ENCODE results near the gene GRM7. TPM values are rescaled to one million over a fixed set of nuclear protein-coding genes. Genes with fewer than 3 reads are reported as not detected.

The GRM7 gene
- total and polyA plus RNA-seq, 2 donors (not counting 1 experiment from before 2014, with no cell fraction given) = not detected

DNA sequence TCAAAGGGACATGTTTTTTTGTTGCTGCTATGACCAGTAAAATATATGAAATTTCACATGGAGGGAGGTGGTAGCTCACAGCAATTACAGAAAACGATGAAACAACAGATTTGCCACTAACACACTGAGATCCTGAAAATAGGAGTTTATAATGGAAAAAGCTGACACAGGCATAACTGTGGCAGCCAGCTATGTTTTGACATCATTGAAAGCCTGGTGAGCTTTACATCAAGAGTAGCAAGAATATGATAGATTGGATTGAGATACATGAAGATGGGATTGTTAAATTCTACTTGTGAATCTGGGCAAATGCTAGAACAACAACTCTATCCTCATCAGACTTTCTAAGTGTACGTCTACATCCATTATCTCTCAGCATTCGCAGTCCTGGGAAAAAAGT lies 760.7 kb downstream of the GRM7 start:
- intact Hi-C loops (cut with micrococcal nuclease) = no loop called here
- TF ChIP-seq EZH2 (IDR thresholded peaks at IDR 0.05; ENCODE audit: borderline replicate concordance, insufficient read depth, low read depth, low read length, poor library complexity, severe bottlenecking) (no peak), CTCF (IDR thresholded peaks at IDR 0.05) (no peak)
- no peak overlapping the region for H3K27ac Mint-ChIP-seq
- Histone ChIP-seq H3K9me3 (ENCODE audit: control extremely low read depth in 1 of 3, control insufficient read depth in 2 of 3, insufficient read depth in 1 of 3, low read length in 2 of 3) (peaks cover 0 to 2% (median 1%) of the 10 kb centered on the region in 3 donors), H3K9ac (ENCODE audit: low read length) (no peak overlapping the region), H3K4me2 (replicated peaks; ENCODE audit: low read depth, low read length, poor library complexity, severe bottlenecking) (no peak overlapping the region), H3K27me3 (replicated peaks in 1 of 4; ENCODE audit: control extremely low read depth in 1 of 4, control insufficient read depth in 3 of 4, insufficient read depth in 4 of 4, low read length in 3 of 4) (no peaks in the 10 kb centered on the region), H3K79me2 (ENCODE audit: control insufficient read depth, insufficient read depth, low read length) (no peaks in the 10 kb centered on the region), H4K20me1 (ENCODE audit: control insufficient read depth, insufficient read depth, low read length, poor library complexity, severe bottlenecking) (no peaks in the 10 kb centered on the region), H2AFZ (ENCODE audit: insufficient read depth, low read depth, low read length, poor library complexity, severe bottlenecking) (no peak overlapping the region), H3K4me1 (ENCODE audit: control insufficient read depth in 2 of 2, insufficient read depth in 2 of 2, low read length in 2 of 2) (no peaks in the 10 kb centered on the region), H3K27ac (ENCODE audit: low read length in 2 of 2) (no peak overlapping the region), H3K4me3 (ENCODE audit: control extremely low read depth in 1 of 5, extremely low read depth in 1 of 5, insufficient read depth in 1 of 5, low read depth in 2 of 5, low read length in 4 of 5) (no peak overlapping the region), H3K36me3 (replicated peaks in 1 of 2; ENCODE audit: control extremely low read depth in 1 of 2, control insufficient read depth in 1 of 2, extremely low read depth in 1 of 2, insufficient read depth in 2 of 2, low read length in 1 of 2) (no peaks in the 10 kb centered on the region)
- H3K4me1 Mint-ChIP-seq = no peaks in the 10 kb centered on the region
- no peaks in the 10 kb centered on the region for H3K27me3 Mint-ChIP-seq
- H3K4me3 Mint-ChIP-seq = no peak overlapping the region
- no peak for ATAC-seq (ENCODE audit: low read depth)
- ChIA-PET CTCF (no interaction called here), POLR2A (no interaction called here)
- peaks cover 2% of the 10 kb centered on the region for H3K9me3 Mint-ChIP-seq (ENCODE audit: insufficient read depth)
- 79% methylated on average over 2 of the region's 3 CpGs for WGBS (ENCODE audit: insufficient coverage)
- DNase-seq = no peak

- CTCF ChIA-PET = no interaction called here
- POLR2A ChIA-PET = no interaction called here
- WGBS (ENCODE audit: insufficient coverage) = 92% methylated on average over 2 of the region's 6 CpGs
- Histone ChIP-seq H3K36me3 (replicated peaks in 1 of 2; ENCODE audit: control extremely low read depth in 1 of 2, control insufficient read depth in 1 of 2, extremely low read depth in 1 of 2, insufficient read depth in 2 of 2, low read length in 1 of 2) (no peaks in the 10 kb centered on the region), H3K4me1 (ENCODE audit: control insufficient read depth in 2 of 2, insufficient read depth in 2 of 2, low read length in 2 of 2) (no peaks in the 10 kb centered on the region), H3K79me2 (ENCODE audit: control insufficient read depth, insufficient read depth, low read length) (no peaks in the 10 kb centered on the region), H2AFZ (ENCODE audit: insufficient read depth, low read depth, low read length, poor library complexity, severe bottlenecking) (no peak overlapping the region), H3K9ac (ENCODE audit: low read length) (no peak overlapping the region), H4K20me1 (ENCODE audit: control insufficient read depth, insufficient read depth, low read length, poor library complexity, severe bottlenecking) (no peaks in the 10 kb centered on the region), H3K4me2 (replicated peaks; ENCODE audit: low read depth, low read length, poor library complexity, severe bottlenecking) (no peak overlapping the region), H3K4me3 (ENCODE audit: control extremely low read depth in 1 of 5, extremely low read depth in 1 of 5, insufficient read depth in 1 of 5, low read depth in 2 of 5, low read length in 4 of 5) (no peak overlapping the region), H3K27me3 (replicated peaks in 1 of 4; ENCODE audit: control extremely low read depth in 1 of 4, control insufficient read depth in 3 of 4, insufficient read depth in 4 of 4, low read length in 3 of 4) (no peaks in the 10 kb centered on the region), H3K27ac (ENCODE audit: low read length in 2 of 2) (no peak overlapping the region), H3K9me3 (ENCODE audit: control extremely low read depth in 1 of 3, control insufficient read depth in 2 of 3, insufficient read depth in 1 of 3, low read length in 2 of 3) (peaks cover 0 to 2% (median 1%) of the 10 kb centered on the region in 3 donors)
- ATAC-seq (ENCODE audit: low read depth) (no peak), DNase-seq (no peak)
- Mint-ChIP-seq H3K9me3 (ENCODE audit: insufficient read depth) (peaks cover 2% of the 10 kb centered on the region), H3K4me1 (no peaks in the 10 kb centered on the region), H3K4me3 (no peak overlapping the region), H3K27ac (no peak overlapping the region), H3K27me3 (no peaks in the 10 kb centered on the region)
- no peak for TF ChIP-seq EZH2 (IDR thresholded peaks at IDR 0.05; ENCODE audit: borderline replicate concordance, insufficient read depth, low read depth, low read length, poor library complexity, severe bottlenecking)
- TF ChIP-seq CTCF (IDR thresholded peaks at IDR 0.05) = no peak
- intact Hi-C loops (cut with micrococcal nuclease) = no loop called here
These were observed 764.1 kb downstream of the GRM7 start for GRCh38 chr3:7625021-7625420.
